ENCODE measurements around the gene HAUS3. TPM values are rescaled to one million over a fixed set of nuclear protein-coding genes. Genes with fewer than 3 reads are reported as not detected.
A peak's percentile ranks its signal among the peaks of the same experiment; 100 is the strongest.

HAUS3 gene
- total RNA-seq, 2 experiments from 2014 or later: 18.0 to 18.1 TPM

GRCh38 chr4:2250357-2251072, 8.6 kb upstream of the HAUS3 start:
- Mint-ChIP-seq H3K9me3 (no peaks in the 10 kb centered on the region), H3K36me3 (ENCODE audit: low read depth) (no peaks in the 10 kb centered on the region), H3K4me3 (no peak overlapping the region), H3K4me1 (ENCODE audit: low read depth) (peaks cover under 1% of the 10 kb centered on the region), H3K27me3 (ENCODE audit: low read depth) (no peaks in the 10 kb centered on the region), H3K27ac (no peak overlapping the region)
- peak; percentile 2 for DNase-seq
- intact Hi-C loops (cut with micrococcal nuclease): no loop called here
- CTCF ChIA-PET: no interaction called here

DNA sequence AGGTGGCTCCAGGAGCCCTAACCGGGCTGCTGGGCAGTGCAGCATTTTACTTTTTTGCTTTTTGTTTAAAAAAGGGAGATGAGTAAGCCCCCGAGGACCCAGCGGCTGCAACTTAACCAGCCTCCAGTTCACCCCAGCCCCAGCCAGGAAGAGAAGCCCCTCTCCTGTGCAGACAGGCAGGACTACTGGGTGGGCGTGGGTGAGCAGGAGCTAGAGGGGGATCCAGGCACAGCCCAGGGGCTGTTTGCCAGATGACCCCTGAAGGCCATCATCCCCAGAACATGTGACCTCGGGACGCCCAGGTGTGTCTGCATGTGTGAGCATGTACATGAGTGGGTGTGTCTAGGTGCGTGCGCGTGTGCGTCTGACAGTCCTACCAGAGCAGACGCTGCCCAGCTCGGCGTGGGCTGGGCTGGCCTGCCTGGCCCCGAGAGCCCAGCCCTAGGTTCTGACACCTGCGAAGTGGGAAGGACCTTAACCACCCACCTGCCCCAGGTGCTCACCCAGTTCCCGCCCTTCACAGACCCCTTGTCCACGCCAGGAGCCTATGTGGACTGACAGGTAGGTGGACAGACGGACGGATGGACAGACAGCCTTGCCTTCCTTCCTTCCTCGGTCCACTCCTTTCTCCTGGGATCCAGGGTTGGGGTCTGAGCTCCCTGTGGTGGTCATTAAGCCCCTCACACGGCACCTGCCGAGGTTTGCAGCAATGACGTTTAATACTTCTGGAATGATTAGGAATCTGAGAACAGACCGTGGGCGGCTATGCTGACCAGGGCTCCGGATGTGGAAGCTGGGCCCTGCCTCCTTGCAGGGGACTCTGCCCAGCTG, 7.8 kb upstream of the HAUS3 start:
- intact Hi-C loops (cut with micrococcal nuclease): no loop called here
- Mint-ChIP-seq H3K27me3 (ENCODE audit: low read depth) (no peaks in the 10 kb centered on the region), H3K9me3 (no peaks in the 10 kb centered on the region), H3K4me3 (no peak overlapping the region), H3K27ac (no peak overlapping the region), H3K4me1 (ENCODE audit: low read depth) (peaks cover 8% of the 10 kb centered on the region), H3K36me3 (ENCODE audit: low read depth) (no peaks in the 10 kb centered on the region)
- DNase-seq: peak; percentile 3
- CTCF ChIA-PET: no interaction called here

- no peak overlapping the region for H3K4me3 Mint-ChIP-seq
- CTCF ChIA-PET: no interaction called here
- intact Hi-C loops (cut with micrococcal nuclease): no loop called here
- H3K9me3 Mint-ChIP-seq: no peaks in the 10 kb centered on the region
- peaks cover 10% of the 10 kb centered on the region for H3K4me1 Mint-ChIP-seq (ENCODE audit: low read depth)
- H3K27me3 Mint-ChIP-seq (ENCODE audit: low read depth): no peaks in the 10 kb centered on the region
- no peak overlapping the region for H3K27ac Mint-ChIP-seq
- H3K36me3 Mint-ChIP-seq (ENCODE audit: low read depth): no peaks in the 10 kb centered on the region
- DNase-seq: no peak
Observed at GRCh38 chr4:2248821-2249261, 6.9 kb upstream of the HAUS3 start.

DNA sequence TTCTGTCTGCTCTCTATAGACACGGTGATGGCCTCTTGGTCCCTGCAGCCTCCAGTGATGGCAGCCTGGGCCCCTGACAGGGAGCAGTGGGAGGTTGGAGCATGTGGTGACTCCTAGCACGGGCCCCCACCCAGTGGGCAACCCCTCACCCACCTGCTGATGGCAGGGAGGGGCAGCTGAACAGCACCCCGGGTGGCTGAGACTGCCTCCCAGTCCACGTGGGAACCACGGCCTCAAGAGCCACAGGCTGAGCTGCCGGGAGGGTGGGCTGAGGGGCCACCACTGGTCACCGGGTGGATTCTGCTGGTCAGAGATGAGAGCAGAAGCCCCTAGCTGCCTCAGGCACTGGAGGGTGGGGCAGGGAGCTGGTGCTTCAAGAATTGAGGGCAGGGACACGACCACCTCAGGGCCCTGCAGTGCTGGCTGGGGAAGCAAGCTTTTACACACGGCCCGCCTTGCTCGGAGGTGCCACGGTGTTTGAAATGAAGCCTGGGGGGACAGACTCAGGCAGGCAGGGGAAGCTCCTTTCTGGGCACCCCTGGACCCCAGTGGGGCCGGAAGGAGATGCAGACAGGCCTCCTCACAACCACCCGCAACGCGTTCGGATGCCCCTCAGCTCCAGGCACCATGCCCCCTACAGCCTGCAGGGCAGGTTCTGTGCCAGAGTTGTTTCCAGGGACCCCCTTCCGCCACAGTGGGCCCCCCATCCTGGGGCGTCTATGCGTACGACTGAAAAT, 6.3 kb upstream of the HAUS3 start:
- Mint-ChIP-seq H3K4me3 (no peak overlapping the region), H3K36me3 (ENCODE audit: low read depth) (no peaks in the 10 kb centered on the region), H3K9me3 (no peaks in the 10 kb centered on the region), H3K4me1 (ENCODE audit: low read depth) (peaks cover 16% of the 10 kb centered on the region), H3K27me3 (ENCODE audit: low read depth) (no peaks in the 10 kb centered on the region), H3K27ac (no peak overlapping the region)
- CTCF ChIA-PET: no interaction called here
- peak; percentile 3 for DNase-seq
- intact Hi-C loops (cut with micrococcal nuclease): no loop called here

GRCh38 chr4:2247128-2248043, 5.5 kb upstream of the HAUS3 start:
- CTCF ChIA-PET: no interaction called here
- peak; percentile 2 for DNase-seq
- Mint-ChIP-seq H3K27ac (no peak overlapping the region), H3K27me3 (ENCODE audit: low read depth) (no peaks in the 10 kb centered on the region), H3K9me3 (no peaks in the 10 kb centered on the region), H3K4me1 (ENCODE audit: low read depth) (peaks cover 16% of the 10 kb centered on the region), H3K36me3 (ENCODE audit: low read depth) (no peaks in the 10 kb centered on the region), H3K4me3 (no peak overlapping the region)
- intact Hi-C loops (cut with micrococcal nuclease): no loop called here

DNA sequence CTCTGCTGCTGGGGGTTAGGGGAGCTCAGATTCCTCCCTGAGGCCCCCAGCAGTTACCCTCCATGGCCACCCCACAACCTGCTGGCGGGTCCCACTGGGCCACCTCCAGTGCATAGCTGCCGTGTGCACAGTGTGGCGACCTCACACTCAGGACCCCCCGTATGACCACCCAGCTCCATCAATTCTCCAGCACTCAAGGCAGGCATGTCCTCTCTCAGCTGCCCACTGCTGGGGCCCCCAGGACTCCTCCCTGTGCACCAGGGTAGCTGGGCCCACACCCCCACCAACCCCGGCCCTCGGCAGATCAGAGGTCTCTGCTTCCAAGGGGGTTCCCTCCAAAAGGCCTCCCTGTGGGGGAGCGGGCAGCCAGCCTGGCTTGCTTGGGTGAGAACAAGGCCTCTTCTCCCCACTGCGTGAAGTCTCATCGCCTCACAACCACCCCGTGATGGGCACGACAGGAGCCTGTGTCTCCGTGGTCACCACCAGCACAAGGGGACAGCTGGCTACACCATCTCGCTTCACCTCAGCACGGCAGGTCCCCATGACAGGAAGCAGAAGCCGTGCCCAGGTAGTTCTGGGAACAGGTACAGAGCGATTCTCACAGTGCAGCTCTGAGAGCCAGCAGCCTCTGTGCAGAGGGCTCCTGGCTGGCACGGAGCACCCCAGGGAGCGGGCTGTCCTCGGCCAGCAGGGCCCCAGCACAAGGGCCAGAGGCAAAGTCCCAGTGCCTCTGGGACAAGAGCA, 4.6 kb upstream of the HAUS3 start:
- peaks cover 18% of the 10 kb centered on the region for H3K4me1 Mint-ChIP-seq (ENCODE audit: low read depth)
- no peaks in the 10 kb centered on the region for H3K36me3 Mint-ChIP-seq (ENCODE audit: low read depth)
- H3K27ac Mint-ChIP-seq: no peak overlapping the region
- DNase-seq: no peak
- CTCF ChIA-PET: no interaction called here
- H3K27me3 Mint-ChIP-seq (ENCODE audit: low read depth): no peaks in the 10 kb centered on the region
- H3K4me3 Mint-ChIP-seq: no peak overlapping the region
- no peaks in the 10 kb centered on the region for H3K9me3 Mint-ChIP-seq
- intact Hi-C loops (cut with micrococcal nuclease): no loop called here

DNA sequence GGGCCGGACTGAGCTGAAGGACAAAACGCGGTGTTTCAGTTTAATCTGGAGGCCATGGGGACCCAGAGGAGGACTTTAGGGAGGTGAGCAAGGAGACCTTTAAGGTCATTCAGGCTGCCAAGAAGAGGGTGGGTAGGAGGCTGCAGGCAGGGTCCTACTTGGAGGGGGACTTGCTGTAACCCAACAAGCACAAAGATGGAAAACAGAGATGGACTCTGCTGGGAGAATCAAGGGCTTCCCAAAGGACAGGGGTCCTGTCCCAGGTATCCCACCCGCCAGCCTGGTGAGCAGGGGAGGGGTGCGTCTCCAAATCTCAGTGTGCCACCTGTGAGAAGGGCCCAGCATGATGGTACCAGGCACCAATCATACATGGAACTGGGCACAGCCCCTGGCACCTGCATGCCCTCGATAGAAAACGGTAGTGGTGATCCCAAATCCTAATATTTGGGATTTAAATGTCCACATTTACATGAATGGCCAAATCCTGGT, 3.9 kb upstream of the HAUS3 start:
- Mint-ChIP-seq H3K4me3 (no peak overlapping the region), H3K36me3 (ENCODE audit: low read depth) (peaks cover 3% of the 10 kb centered on the region), H3K27ac (no peak overlapping the region), H3K4me1 (ENCODE audit: low read depth) (peaks cover 20% of the 10 kb centered on the region), H3K9me3 (no peaks in the 10 kb centered on the region), H3K27me3 (ENCODE audit: low read depth) (no peaks in the 10 kb centered on the region)
- DNase-seq: no peak
- CTCF ChIA-PET: no interaction called here
- intact Hi-C loops (cut with micrococcal nuclease): no loop called here

GRCh38 chr4:2245057-2245786, 3.3 kb upstream of the HAUS3 start:
- peaks cover 3% of the 10 kb centered on the region for H3K36me3 Mint-ChIP-seq (ENCODE audit: low read depth)
- no peak overlapping the region for H3K4me3 Mint-ChIP-seq
- no peak for DNase-seq
- H3K27me3 Mint-ChIP-seq (ENCODE audit: low read depth): no peaks in the 10 kb centered on the region
- H3K9me3 Mint-ChIP-seq: no peaks in the 10 kb centered on the region
- H3K27ac Mint-ChIP-seq: peak overlapping the region; percentile 48
- CTCF ChIA-PET: interaction anchor here (0.9 kb wide), 1 partner anchor 24 kb away, joined by 5 read pairs; no protein-coding TSS in a partner anchor
- intact Hi-C loops (cut with micrococcal nuclease): no loop called here
- H3K4me1 Mint-ChIP-seq (ENCODE audit: low read depth): peaks cover 26% of the 10 kb centered on the region

DNA sequence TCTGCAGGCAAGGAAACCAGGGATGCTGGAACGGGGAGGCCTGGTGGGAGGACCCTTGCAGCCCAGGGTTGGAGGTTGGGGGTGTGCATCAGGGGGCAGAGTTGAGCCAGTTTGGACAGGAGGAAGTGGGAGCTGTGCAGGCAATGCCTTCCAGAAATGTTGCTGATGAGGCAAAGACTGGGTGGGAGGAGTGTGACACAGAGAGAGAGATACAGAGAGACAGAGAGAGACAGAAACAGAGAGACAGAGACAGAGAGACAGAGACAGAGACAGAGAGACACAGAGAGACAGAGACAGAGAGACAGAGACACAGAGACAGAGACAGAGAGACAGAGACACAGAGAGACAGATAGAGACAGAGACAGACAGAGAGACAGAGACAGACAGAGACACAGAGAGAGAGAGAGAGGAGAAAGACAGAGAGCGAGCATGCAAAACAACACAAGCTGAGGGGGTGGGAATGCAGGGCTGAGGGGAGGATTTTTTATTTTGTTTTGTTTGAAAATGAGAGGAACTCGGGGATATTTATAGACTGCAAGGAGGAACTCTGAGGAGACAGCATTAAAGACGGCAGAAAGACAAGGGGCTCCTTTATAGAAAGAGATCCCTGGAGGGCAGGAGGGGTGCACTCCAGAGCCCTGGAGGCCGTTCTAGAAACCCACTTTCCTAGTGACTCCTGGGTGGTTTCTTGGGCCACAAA, 1.9 kb upstream of the HAUS3 start:
- peak; percentile 62 for DNase-seq
- intact Hi-C loops (cut with micrococcal nuclease): loop anchor here (5.0 kb wide), 4 partner anchors 118 to 603 kb away; partner anchors contain the start of genes NSD2 and SLBP
- Mint-ChIP-seq H3K36me3 (ENCODE audit: low read depth) (peaks cover 4% of the 10 kb centered on the region), H3K27me3 (ENCODE audit: low read depth) (no peaks in the 10 kb centered on the region), H3K4me1 (ENCODE audit: low read depth) (peaks cover 37% of the 10 kb centered on the region), H3K27ac (peak overlapping the region; percentile 1), H3K9me3 (no peaks in the 10 kb centered on the region), H3K4me3 (no peak overlapping the region)
- CTCF ChIA-PET: no interaction called here

GRCh38 chr4:2241003-2241402, 918 bp downstream of the HAUS3 start:
- Mint-ChIP-seq H3K27ac (peak overlapping the region; percentile 84), H3K36me3 (ENCODE audit: low read depth) (peaks cover 17% of the 10 kb centered on the region), H3K4me1 (ENCODE audit: low read depth) (peaks cover 52% of the 10 kb centered on the region), H3K27me3 (ENCODE audit: low read depth) (no peaks in the 10 kb centered on the region), H3K4me3 (peak overlapping the region; percentile 87), H3K9me3 (no peaks in the 10 kb centered on the region)
- DNase-seq: no peak
- intact Hi-C loops (cut with micrococcal nuclease): loop anchor here (5.0 kb wide), 4 partner anchors 121 to 606 kb away; partner anchors contain the start of genes NSD2 and SLBP
- CTCF ChIA-PET: interaction anchor here (0.7 to 1.9 kb wide), 2 partner anchors 20 to 1765 kb away, joined by 3 to 11 read pairs; no protein-coding TSS in a partner anchor
